Kidney epithelial cell (primary cell): ENCODE results near the gene SOD1. TPM values are rescaled to one million over a fixed set of nuclear protein-coding genes. Genes with fewer than 3 reads are reported as not detected.

Experiments used
- DNase-seq: peaks from one replicate; pipeline ENCODE4 v3.0.0-alpha.2; 2010; ENCODE audit warnings: low read depth
- H3K27me3 ChIP-seq: 2 replicates; pipeline ENCODE4 v1.6.0; 2011; ENCODE audit warnings: low read length; ENCODE audit not compliant: control insufficient read depth, insufficient read depth
- H3K36me3 ChIP-seq: 2 replicates; pipeline ENCODE4 v1.5.1; 2011; ENCODE audit warnings: low read length; ENCODE audit not compliant: control insufficient read depth, insufficient read depth
- H3K4me3 ChIP-seq: 2 replicates; pipeline ENCODE4 v1.5.1; 2011; ENCODE audit warnings: low read depth, mild to moderate bottlenecking, control low read depth, low read length
- total RNA-seq: library from RNA; depleted of rRNA; stranded (reverse); fragments of >200 nt; gene quantifications from 2 replicates; pipeline ENCODE4 v1.2.3, GENCODE V29; 2015
- TF ChIP-seq, protein P1 (sequence below): IDR thresholded peaks from 2 replicates; pipeline ENCODE4 v1.5.1; 2011; ENCODE audit warnings: mild to moderate bottlenecking, moderate library complexity, low read length, control low read depth, inconsistent platforms; ENCODE audit not compliant: insufficient read depth, poor library complexity, severe bottlenecking

The SOD1 gene
- total RNA-seq, 1 donor from 2014 or later, result 121 TPM

DNA sequence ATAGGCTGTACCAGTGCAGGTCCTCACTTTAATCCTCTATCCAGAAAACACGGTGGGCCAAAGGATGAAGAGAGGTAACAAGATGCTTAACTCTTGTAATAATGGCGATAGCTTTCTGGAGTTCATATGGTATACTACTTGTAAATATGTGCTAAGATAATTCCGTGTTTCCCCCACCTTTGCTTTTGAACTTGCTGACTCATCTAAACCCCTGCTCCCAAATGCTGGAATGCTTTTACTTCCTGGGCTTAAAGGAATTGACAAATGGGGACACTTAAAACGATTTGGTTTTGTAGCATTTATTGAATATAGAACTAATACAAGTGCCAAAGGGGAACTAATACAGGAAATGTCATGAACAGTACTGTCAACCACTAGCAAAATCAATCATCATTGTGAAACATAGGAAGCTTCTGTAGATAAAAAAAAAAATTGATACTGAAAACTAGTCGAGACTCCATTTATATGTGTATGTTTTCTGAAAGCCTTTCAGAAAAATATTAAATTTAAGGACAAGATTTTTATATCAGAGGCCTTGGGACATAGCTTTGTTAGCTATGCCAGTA is 7.0 kb downstream of the SOD1 start:
- no peak overlapping the region for H3K4me3 ChIP-seq
- H3K27me3 ChIP-seq, result no peaks in the 10 kb centered on the region
- H3K36me3 ChIP-seq, result peaks cover 1% of the 10 kb centered on the region
- TF ChIP-seq, protein P1, sequence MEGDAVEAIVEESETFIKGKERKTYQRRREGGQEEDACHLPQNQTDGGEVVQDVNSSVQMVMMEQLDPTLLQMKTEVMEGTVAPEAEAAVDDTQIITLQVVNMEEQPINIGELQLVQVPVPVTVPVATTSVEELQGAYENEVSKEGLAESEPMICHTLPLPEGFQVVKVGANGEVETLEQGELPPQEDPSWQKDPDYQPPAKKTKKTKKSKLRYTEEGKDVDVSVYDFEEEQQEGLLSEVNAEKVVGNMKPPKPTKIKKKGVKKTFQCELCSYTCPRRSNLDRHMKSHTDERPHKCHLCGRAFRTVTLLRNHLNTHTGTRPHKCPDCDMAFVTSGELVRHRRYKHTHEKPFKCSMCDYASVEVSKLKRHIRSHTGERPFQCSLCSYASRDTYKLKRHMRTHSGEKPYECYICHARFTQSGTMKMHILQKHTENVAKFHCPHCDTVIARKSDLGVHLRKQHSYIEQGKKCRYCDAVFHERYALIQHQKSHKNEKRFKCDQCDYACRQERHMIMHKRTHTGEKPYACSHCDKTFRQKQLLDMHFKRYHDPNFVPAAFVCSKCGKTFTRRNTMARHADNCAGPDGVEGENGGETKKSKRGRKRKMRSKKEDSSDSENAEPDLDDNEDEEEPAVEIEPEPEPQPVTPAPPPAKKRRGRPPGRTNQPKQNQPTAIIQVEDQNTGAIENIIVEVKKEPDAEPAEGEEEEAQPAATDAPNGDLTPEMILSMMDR, result no peak
- no peak for DNase-seq

- DNase-seq, result no peak
- no peak overlapping the region for H3K4me3 ChIP-seq
- no peaks in the 10 kb centered on the region for H3K36me3 ChIP-seq
- TF ChIP-seq, protein P1, result no peak
- no peaks in the 10 kb centered on the region for H3K27me3 ChIP-seq
Observed at GRCh38 chr21:31667132-31667531, 7.6 kb downstream of the SOD1 start.

- no peaks in the 10 kb centered on the region for H3K36me3 ChIP-seq
- DNase-seq, result no peak
- TF ChIP-seq, protein P1, result no peak
Observed at GRCh38 chr21:31667639-31668038, 8.1 kb downstream of the SOD1 start.

GRCh38 chr21:31668651-31669491 is 9.4 kb downstream of the SOD1 start:
- TF ChIP-seq, protein P1, result no peak
- DNase-seq, result no peak
- H3K27me3 ChIP-seq, result no peaks in the 10 kb centered on the region
- no peak overlapping the region for H3K4me3 ChIP-seq
- no peaks in the 10 kb centered on the region for H3K36me3 ChIP-seq

More at GRCh38 chr21:31667639-31668038, 8.1 kb downstream of the SOD1 start:
- Histone ChIP-seq H3K27me3 (no peaks in the 10 kb centered on the region), H3K4me3 (no peak overlapping the region)

DNA sequence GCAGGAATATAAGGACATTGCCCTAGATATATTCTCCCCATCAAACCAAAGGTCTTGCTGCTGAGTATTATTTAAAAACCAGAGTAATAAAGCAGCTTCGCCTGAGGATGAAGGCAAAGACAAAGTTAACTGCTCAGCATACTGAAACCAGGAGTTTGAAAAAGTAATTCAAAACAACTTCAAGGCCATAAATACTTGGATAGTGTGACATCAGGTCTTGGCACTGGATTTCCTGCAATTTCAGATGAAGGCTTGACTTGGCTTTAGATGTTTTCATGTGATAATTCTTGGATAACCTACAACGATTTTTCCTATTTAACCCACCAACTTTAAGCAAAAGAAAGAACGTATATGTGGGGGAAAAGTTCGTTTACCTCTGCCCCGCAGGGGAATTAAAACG is 10.6 kb downstream of the SOD1 start:
- DNase-seq, result no peak
- no peak overlapping the region for H3K4me3 ChIP-seq
- H3K36me3 ChIP-seq, result no peaks in the 10 kb centered on the region
- TF ChIP-seq, protein P1, result no peak
- no peaks in the 10 kb centered on the region for H3K27me3 ChIP-seq
